HG03558 (cell line): ENCODE results near the gene AGO3.

Source experiments
- ATAC-seq: cut with Tn5 transposase; IDR thresholded peaks from one replicate; pipeline ENCODE4 v1.9.1; 2021; ENCODE audit warnings: moderate number of reproducible peaks; ENCODE audit not compliant: unreplicated experiment; ENCODE audit errors: extremely low read depth

Gene AGO3

DNA sequence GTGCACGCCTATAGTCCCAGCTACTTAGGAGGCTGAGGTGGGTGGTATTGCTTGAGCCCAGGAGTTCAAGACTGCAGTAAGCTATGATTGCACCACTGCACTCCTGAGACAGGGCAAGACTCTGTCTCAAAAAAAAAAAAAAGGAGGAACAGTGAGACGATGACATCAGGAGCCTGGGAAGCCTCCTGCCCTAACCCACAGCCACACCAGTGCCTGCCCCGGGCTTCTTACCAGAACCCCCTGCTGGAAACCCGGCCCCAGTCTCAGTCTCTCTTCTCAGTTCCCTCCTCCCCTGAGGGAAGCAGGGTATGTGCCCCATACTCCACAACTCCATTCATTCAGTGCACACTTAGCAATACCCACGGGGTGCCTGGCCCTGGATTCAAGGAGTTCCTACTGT is 185.0 kb downstream of the AGO3 start:
- no peak for ATAC-seq

DNA sequence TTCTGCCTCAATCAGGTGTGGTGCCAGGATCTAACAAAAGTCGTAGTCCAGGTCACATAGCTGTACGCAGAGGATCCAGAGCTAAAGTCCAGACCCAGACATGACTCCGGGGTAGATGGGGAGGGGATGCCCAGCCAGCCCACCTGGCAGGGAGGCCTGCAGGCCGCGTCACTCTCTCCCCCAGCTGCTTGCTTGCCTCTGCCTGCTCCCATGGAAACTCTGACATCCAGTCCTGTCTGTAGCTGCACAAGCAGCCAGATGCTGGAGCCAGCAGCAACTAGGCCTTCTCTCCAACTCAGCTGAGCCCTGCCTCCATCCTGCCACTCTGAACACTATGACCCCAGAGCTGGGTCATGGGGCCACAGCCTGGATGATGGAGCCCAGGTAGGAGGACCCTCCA is 186.0 kb downstream of the AGO3 start:
- ATAC-seq = no peak

DNA sequence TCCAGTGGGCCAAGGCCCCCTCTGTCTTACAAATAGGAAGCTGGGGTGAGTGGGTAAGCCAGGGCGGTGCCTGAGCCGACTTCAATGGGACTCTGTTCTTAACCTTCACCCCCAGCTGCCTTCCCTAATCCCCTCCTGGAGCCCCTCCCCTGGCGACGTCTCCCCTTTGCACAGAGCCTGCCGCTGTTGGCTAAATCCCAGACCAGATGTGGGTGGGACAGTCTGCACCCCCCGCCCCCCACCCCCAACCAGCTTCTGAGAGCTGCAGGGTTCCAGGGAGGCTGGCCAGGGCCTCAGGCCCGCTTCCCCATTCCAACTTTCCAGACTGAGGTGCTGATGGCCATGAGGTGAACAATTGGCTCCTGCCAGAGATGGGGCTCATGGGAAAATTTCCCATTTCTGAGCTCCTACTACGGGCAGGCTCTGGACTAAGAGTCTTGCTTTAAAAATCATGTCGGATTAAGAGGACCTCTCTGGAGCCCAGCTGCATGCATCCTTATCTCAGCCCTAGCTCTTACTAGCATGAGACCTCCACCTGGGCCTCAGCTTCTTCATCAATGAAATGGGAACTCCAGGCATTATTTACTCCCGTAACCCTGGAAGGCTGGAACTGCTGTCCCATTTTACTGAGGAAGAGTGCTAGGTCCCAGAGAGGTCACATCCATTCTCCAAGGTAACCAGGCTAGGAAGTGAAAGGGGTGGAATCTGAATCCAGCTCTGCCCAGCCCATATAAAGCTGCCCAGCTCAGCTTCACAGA is 187.7 kb downstream of the AGO3 start:
- ATAC-seq = no peak

DNA sequence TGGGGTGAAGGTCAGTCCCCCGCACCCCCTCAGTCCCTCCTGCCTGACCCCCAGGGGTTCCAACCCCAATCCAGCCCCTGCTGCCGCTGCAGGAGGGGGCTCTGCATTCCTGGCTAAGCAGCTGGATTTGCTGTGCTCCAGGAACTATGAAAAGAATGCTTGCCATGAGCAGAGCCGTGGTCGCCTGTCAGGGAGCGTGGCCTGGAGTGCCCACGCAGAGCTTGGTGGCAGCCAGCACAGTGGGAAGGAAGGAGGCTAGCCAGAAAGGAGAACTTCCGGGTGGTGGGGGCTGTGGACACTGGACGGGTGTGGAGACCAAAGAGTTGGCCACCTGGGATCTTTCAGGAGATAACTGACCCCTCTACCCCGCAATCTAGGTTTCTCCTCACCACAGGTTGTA is 188.6 kb downstream of the AGO3 start:
- ATAC-seq = no peak
